Vagina (tissue), 2 donors: ENCODE data around the gene TPD52L2.

Source experiments
- CTCF ChIP-seq, 3 experiments: fragments of 450-650 bp in 2 of 3; fragments of 200-600 bp in 1 of 3; sonication (generic) in 1 of 3; IDR thresholded peaks; one replicate each; pipeline ENCODE4 v1.5.1; 2017 to 2019; ENCODE audit warnings: antibody characterized with exemption in 3 of 3, mild to moderate bottlenecking in 2 of 3, moderate library complexity in 2 of 3
- POLR2A ChIP-seq, 2 donors: fragments of 450-650 bp; IDR thresholded peaks; one replicate each; pipeline ENCODE4 v1.6.1; 2017; ENCODE audit warnings: antibody characterized with exemption in 2 of 2, mild to moderate bottlenecking in 2 of 2, moderate library complexity in 2 of 2

GRCh38 chr20:63858393-63859165, 6.5 kb upstream of the TPD52L2 start:
- TF ChIP-seq CTCF (IDR thresholded peaks at IDR 0.05) = no peak
- no peak for TF ChIP-seq POLR2A (IDR thresholded peaks at IDR 0.05)
